ENCODE measurements around the gene NLRP11. TPM values are rescaled to one million over a fixed set of nuclear protein-coding genes. Genes with fewer than 3 reads are reported as not detected.
"Not testable (repeated sequence)": the region's sequence is repeated elsewhere in the genome, so short reads cannot be mapped to it uniquely, and the experiment has no call there.

The NLRP11 gene
- total and polyA plus RNA-seq, 2 of the 4 experiments (the other 2 are of a cell fraction), result not detected

DNA sequence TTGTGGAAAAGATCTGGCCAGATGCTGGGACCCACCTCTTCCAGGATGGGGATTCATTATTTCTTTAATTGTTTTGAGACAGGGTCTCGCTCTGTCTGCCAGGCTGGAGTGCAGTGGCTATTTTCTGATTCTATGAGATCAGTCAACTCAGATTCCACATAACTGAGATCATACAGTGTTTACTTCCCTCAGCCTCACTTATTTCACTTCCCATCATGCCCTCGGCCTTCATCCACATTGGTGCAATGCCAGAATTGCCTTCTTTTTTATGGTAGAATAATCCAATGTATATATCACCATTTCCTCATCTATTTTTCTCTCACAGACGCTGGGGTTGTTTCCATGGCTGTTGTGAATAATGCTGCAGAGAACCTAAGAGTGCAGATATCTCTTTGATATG, 62.2 kb downstream of the NLRP11 start:
- H2AFZ ChIP-seq (replicated peaks; ENCODE audit: low read length, poor library complexity); H3K4me2 ChIP-seq (ENCODE audit: low read depth, low read length); H2BK15ac ChIP-seq (ENCODE audit: low read depth, low read length); H3K14ac ChIP-seq (replicated peaks; ENCODE audit: low read depth, low read length); H2BK20ac ChIP-seq (ENCODE audit: low read depth, low read length); H3K27me3 ChIP-seq (ENCODE audit: control insufficient read depth, insufficient read depth, low read length); H3K4me3 ChIP-seq (ENCODE audit: insufficient read depth, low read depth, low read length); H4K8ac ChIP-seq (ENCODE audit: low read depth in 2 of 2, low read length in 2 of 2); dilution Hi-C loops (cut with HindIII; ENCODE audit: low sequenced_read_pairs, unreplicated experiment); H3K4me1 ChIP-seq (ENCODE audit: control insufficient read depth, insufficient read depth, low read length); H2AK9ac ChIP-seq (replicated peaks; ENCODE audit: low read depth, low read length, poor library complexity); CTCF ChIA-PET; H4K20me1 ChIP-seq (ENCODE audit: insufficient read depth, low read length); H2BK120ac ChIP-seq (ENCODE audit: low read depth, low read length); H3K9me3 ChIP-seq (ENCODE audit: control insufficient read depth, insufficient read depth, low read length); H2AK5ac ChIP-seq (ENCODE audit: low read depth, low read length); H3K4ac ChIP-seq (ENCODE audit: low read depth, low read length); BruUV-seq (replicated peaks); H3K56ac ChIP-seq (ENCODE audit: extremely low read depth, insufficient read depth, low read length); H3K18ac ChIP-seq (ENCODE audit: low read depth, low read length); H3K27ac ChIP-seq (ENCODE audit: insufficient read depth, low read length); intact Hi-C loops (cut with micrococcal nuclease); H3K23ac ChIP-seq (ENCODE audit: low read depth, low read length); DNase-seq; H3K36me3 ChIP-seq (ENCODE audit: control insufficient read depth, insufficient read depth, low read length); ATAC-seq (ENCODE audit: low read depth); H3K79me1 ChIP-seq (ENCODE audit: low read depth in 1 of 2, low read length in 2 of 2); H3K9ac ChIP-seq (ENCODE audit: low read depth, low read length); in situ Hi-C loops (cut with MboI; ENCODE audit: low sequenced_read_pairs); POLR2A ChIA-PET (ENCODE audit: unreplicated experiment); H2BK5ac ChIP-seq (ENCODE audit: low read depth, low read length, poor library complexity, severe bottlenecking); H4K91ac ChIP-seq (ENCODE audit: insufficient read depth, low read depth, low read length); H3K9me1 ChIP-seq (ENCODE audit: insufficient read depth, low read length); H4K5ac ChIP-seq (ENCODE audit: low read depth, low read length): not testable (repeated sequence)
- WGBS, 2 experiments (ENCODE audit: extremely low coverage in 2 of 2, insufficient read length in 1 of 2), result no CpG with 5 or more reads among the region's 3 CpGs

DNA sequence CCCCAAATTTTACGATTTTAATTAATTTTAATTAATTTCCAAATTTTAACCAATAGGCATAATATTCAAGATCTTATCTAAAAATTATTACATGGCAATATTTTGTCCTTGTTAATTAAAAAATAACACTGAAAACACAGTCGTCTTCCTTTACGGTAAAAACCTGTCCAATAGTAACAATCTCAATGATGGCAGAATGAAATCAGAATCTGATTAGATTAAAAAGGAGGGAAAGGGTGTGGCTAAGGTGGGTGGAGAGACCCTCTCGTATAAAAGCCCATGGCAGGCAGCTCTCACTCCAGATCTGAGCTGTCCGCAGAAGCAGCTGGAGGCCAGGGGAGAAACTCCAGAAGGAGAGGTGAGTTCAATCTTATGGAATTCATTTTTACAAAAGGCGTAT, 63.0 kb downstream of the NLRP11 start, which contains the start of gene RFPL4AL1:
RFPL4AL1 (plus strand) TSS at position 301 of the 400 bp plus-strand sequence. CDS start 2,687 bp downstream, outside the sequence.
- H4K20me1 ChIP-seq (ENCODE audit: insufficient read depth, low read length); H3K4me3 ChIP-seq (ENCODE audit: insufficient read depth, low read depth, low read length); H4K5ac ChIP-seq (ENCODE audit: low read depth, low read length); CTCF ChIA-PET; in situ Hi-C loops (cut with MboI; ENCODE audit: low sequenced_read_pairs); ATAC-seq (ENCODE audit: low read depth); H3K9me1 ChIP-seq (ENCODE audit: insufficient read depth, low read length); H3K4me2 ChIP-seq (ENCODE audit: low read depth, low read length); dilution Hi-C loops (cut with HindIII; ENCODE audit: low sequenced_read_pairs, unreplicated experiment); intact Hi-C loops (cut with micrococcal nuclease); H2BK5ac ChIP-seq (ENCODE audit: low read depth, low read length, poor library complexity, severe bottlenecking); H3K4ac ChIP-seq (ENCODE audit: low read depth, low read length); H3K14ac ChIP-seq (replicated peaks; ENCODE audit: low read depth, low read length); H4K91ac ChIP-seq (ENCODE audit: insufficient read depth, low read depth, low read length); DNase-seq; H3K4me1 ChIP-seq (ENCODE audit: control insufficient read depth, insufficient read depth, low read length); H2AFZ ChIP-seq (replicated peaks; ENCODE audit: low read length, poor library complexity); H3K79me1 ChIP-seq (ENCODE audit: low read depth in 1 of 2, low read length in 2 of 2); H3K36me3 ChIP-seq (ENCODE audit: control insufficient read depth, insufficient read depth, low read length); H3K9ac ChIP-seq (ENCODE audit: low read depth, low read length); H2BK20ac ChIP-seq (ENCODE audit: low read depth, low read length); H3K18ac ChIP-seq (ENCODE audit: low read depth, low read length); H3K27me3 ChIP-seq (ENCODE audit: control insufficient read depth, insufficient read depth, low read length); H4K8ac ChIP-seq (ENCODE audit: low read depth in 2 of 2, low read length in 2 of 2); POLR2A ChIA-PET (ENCODE audit: unreplicated experiment); BruUV-seq (replicated peaks); H3K56ac ChIP-seq (ENCODE audit: extremely low read depth, insufficient read depth, low read length); H2AK9ac ChIP-seq (replicated peaks; ENCODE audit: low read depth, low read length, poor library complexity); H2AK5ac ChIP-seq (ENCODE audit: low read depth, low read length); H3K27ac ChIP-seq (ENCODE audit: insufficient read depth, low read length); H3K23ac ChIP-seq (ENCODE audit: low read depth, low read length); H3K9me3 ChIP-seq (ENCODE audit: control insufficient read depth, insufficient read depth, low read length); H2BK120ac ChIP-seq (ENCODE audit: low read depth, low read length); H2BK15ac ChIP-seq (ENCODE audit: low read depth, low read length): not testable (repeated sequence)
- no CpG with 5 or more reads among the region's 6 CpGs for WGBS, 2 experiments (ENCODE audit: extremely low coverage in 2 of 2, insufficient read length in 1 of 2)

All from IMR-90 (cell line).